Measurements from ENCODE around the gene GRIPAP1.

Gene GRIPAP1

DNA sequence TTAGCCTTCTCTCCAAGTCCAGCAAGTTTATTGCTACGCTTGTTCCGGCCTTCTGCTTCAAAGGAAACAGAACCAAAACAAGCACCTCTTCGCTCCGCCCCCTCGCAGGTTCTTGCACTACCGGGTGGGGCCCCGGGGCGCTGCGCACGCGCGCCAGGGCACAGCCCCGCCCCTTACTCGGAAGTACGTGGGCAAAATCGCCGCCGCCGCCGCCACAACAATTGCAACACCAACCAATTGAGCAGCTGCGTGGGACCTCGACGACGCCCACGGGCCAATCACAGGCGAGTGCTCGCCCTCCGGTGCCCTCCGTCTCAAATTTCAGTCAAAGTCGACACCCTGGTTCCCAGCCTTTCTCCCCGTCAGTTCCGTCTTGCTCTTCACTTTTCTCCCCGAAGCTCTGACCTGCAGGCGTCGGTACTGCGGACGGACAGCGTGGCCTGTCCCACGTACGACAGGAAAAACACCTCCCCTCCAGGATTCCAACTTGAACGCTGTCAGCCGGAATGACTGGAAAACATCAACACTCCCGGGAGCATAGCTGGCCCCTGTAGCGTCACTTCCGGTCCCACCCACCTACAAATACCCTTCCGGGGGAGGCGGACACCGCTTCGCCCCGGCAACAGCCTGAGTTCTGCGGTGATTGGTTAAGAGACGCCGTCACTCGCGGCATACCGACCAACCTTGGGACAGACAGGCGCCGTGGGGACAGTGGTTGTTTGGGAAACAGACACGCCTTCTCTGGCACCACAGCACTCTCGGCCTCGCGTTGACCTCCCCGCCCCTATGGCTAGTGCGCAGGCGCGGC, 44.0 kb downstream of the GRIPAP1 start:
- peak; percentile 91 for DNase-seq

DNA sequence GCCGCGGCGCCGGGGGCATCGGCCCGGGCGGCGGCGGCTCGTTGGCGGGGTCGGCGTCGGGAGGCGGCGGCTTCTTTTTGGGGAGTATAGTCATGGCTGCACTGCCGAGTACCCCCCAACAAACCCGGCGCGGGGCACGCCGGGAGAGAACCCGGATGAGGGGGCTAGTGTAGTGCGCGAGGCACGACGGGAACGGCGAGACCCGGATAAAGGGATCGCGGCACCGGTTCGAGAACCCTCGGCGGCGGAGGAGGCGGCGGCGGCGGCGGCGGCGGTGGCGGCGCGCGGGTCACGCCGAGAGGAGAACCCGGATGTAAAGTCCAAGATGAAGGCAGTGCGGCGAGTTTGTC, 44.6 kb downstream of the GRIPAP1 start, which contains the start of gene OTUD5:
OTUD5 (minus strand) TSS at position 131 of the 350 bp plus-strand sequence; CDS start at position 94, 37 bp downstream.
- DNase-seq = peak; percentile 67

DNA sequence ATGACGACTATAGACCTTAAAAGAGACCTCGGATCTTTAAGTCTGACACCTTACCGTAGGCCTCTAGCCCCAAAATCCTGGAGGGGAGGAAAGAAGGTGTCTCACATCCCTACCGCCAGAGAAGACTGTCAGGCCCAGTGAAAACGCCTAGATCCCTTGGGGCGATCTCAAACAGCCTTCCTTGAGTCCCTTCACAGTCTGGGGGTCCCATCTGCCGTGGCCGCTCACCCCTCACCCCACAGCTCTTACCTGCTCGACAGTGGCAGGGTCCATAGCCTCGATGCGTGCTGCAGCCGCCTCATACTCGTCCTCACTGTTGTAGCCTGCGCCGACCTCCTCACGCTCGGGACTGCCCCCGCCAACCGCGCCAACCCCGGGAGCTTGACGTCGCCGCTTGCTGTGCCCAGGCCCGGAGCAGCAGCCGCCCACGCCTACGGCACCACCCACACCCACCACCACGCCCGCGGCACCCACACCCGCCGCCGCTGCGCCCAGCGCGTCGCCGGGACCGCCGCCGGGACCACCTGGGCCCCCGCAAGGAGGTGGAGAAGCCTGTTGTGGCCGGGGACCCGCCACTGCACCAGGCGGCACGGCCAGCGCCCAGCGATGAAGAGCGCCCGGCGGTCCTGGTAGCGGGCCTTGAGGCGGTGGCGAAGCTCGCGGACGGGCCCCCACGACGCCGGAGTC, 45.2 kb downstream of the GRIPAP1 start:
- DNase-seq = peak; percentile 55

DNA sequence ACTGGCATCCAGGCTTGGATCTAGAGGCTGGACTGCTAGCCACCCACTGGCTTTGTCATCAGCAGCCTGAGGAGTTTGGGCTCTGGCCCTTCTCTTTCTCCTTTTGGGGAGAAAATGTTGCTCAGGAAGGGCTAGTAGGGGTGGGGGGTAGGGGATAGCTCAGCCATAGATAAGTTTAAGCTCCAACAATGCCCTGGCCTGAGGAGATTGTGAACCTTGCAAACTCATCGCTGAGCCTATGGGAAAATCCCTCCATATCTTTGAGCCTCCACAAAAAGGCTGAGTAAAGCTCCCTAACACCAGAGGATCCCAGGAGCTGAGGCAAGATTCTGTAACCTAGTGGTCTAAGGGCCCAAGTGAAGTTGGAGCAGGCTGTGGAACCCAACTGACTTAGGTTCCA, 53.5 kb downstream of the GRIPAP1 start:
- DNase-seq = no peak

DNA sequence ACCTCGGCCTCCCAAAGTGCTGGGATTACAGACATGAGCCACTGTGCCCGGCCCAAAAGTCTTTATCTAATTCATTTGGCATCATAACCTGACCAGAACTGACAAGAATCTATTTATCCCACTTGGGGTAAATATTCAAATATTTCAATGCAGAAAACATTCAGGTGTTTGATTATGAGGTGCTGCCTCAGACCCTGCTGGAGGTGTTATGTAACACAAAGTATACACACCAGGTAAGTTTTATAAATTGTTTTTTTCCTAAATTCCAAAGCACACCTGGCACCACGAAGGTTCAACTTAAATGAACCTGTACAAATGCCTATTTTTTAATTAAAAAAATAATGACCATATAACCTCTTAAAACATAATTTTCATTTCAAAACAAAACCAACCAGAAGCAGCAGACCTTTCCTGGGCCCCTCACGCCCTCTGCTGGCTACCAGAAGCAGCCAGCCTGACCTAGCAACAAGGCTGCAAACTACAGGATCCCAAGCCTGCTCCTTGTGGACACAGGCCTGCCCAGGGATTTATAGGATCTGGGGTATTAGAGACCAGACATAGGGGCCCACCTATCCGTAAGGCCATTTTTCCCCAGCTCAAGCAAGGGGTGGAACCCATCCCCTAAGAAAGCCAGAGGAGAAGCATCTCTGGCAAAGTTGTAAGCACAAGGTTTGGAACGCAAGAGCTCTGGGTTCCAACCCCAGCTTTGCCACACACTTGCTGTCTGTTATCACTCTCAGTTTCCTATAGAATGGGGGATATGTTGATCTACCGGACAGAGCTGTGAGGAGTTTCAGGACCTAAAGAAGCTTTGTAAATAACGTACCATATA, 56.3 kb downstream of the GRIPAP1 start:
- peak; percentile 46 for DNase-seq

- no peak for DNase-seq
Observed at GRCh38 chrX:48942895-48943294, 59.2 kb downstream of the GRIPAP1 start.

DNA sequence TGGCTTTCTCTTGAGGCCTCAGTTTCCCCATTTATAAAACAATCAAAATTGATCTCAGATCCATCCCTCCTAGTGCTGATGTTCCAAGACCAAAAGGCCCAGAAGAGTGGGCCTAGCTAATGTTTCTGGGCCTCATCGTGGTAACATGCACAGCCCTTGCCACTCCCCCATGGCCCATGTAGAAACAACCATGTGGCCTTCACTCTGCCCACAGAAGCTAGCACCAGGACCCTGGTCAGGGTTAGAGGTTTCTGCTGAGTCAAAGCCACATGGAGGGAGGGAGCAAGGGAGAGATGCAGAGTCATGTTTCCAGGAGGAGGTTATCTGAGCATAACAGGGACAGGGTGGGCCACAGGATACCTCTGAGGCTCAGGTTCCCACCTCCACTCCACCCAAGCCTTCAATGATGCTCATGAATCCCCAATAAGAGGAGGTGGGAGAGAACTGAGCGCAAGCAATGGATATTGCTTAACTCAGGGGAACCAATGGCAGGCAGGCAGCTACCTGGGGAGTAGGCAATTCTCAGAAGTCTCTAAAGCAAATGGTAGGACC, 61.6 kb downstream of the GRIPAP1 start:
- DNase-seq = no peak

DNA sequence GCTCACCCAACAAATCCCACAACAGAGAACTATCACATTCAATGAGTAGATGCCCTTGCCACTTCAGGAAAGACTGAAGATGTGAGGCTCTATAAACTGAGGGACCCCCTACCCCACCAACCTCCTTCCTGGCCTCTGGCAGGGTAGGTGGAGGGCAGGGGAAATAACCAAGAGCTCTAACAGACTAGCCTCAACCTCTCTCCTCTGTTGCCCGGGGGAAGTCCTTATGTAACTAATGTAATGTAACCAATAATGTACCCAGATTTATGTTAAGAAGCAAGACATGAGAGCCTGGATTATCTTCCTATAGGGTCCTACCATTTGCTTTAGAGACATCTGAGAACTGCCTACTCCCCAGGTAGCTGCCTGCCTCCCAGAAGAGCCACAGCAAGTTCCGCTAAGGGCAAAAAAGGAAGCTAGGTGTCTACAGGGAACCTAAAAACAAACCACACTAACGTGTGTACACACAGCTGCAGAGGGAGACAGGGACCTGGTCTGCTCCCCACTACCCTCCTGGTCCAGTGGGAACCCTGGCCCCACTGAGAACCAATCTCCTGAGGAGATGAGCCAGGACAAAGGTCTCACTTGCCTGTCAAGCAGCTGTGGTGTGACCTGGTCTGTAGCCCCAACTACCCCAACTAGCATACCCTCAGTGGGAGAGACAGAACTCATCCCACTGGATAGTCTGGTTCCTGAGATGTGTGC, 62.4 kb downstream of the GRIPAP1 start:
- DNase-seq = no peak

DNA sequence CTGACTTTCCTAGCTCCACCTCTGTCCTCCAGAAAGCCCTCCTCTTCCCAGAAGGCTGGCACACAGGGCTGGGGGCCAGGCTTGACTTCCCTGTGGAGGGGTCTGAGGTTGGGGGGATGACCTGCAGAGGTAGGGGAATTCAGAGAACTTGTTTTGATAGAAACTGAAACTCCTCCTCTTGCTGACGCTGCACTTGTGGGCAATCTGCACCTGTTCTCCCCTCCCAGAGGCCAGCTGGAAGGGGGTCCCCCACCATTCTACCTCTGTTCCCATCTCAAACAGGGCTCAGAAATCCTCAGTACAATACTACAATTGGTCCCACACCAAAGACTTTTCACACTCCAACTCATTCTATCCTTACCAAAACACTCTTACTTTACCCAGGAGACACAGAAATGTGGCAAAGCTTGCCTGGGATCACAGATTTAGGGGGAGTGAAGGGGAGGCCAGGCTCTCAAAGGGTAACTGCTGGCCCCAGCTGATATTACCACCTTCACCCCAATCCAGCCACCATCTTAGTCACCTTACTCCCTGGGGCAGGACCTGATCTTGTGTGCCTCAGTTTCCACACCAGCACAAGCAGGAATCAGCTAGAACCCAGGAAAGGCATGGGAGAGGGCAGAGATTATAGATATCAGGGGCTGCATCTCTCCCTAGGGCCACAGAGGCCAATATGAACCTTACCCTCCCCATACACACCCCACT, 63.2 kb downstream of the GRIPAP1 start:
- peak; percentile 39 for DNase-seq

DNA sequence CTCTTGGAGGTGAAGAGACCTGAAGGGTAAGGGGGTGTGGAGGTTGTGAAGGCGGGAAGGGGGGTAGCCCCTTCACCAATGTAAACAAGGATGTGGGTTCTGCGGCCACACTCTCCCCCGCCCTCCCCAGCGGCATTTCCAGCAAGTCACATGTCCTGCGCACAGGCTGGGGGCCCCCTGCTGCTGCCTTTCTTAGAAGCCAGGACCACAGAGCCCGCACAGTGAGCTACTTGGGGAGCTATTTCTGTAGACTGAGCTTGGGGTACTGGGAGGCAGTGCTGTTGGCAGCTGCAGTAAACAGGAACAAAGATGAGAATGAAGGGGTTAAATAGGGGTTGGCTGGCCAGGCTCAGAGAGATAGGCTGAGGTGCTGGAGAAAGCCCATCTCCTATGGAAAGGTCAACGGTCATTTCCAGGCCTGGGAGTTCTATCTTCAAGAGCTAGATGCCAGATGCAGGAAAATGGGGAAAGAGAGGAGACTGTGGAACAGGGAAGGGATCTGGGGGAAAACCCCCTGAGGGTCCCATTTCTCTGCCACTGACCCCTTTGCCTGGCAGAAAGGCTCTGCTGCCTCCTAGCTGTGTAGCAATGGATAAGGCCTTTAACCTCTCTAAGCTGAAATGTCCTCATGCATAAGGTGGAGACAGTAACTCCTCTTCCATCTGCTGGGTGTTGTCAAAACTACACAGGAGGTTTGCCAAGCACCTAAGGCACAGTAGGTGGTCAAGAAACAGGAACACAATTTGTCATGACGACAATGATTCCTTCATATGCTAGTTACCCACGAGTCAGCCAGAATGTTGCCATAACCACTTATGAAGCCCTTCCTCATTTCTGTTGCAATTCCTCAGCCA, 64.8 kb downstream of the GRIPAP1 start:
- peak; percentile 82 for DNase-seq

GRCh38 chrX:48936429-48937053, 65.5 kb downstream of the GRIPAP1 start:
- no peak for DNase-seq

DNA sequence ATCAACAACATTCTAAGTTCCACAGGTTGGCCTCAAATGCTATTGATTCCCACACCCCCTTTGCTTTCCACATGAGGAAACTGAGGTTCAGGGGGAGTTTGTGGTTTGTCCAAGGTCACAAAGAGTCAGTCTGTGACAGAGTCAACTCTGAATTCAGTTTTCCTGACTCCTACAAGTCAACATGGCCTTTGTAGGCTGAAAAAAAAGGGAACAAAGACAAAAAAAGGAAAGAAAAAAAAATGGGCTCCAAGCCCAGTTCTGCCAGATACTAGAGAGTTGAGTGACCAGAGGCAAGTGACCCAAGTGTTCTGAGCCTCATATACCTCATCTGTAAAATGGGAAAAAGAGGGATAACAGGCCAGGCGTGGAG, 66.8 kb downstream of the GRIPAP1 start:
- DNase-seq = no peak

GRCh38 chrX:48934581-48935300, 67.3 kb downstream of the GRIPAP1 start:
- no peak for DNase-seq

- no peak for DNase-seq
Observed at GRCh38 chrX:48933757-48934156, 68.3 kb downstream of the GRIPAP1 start.

DNA sequence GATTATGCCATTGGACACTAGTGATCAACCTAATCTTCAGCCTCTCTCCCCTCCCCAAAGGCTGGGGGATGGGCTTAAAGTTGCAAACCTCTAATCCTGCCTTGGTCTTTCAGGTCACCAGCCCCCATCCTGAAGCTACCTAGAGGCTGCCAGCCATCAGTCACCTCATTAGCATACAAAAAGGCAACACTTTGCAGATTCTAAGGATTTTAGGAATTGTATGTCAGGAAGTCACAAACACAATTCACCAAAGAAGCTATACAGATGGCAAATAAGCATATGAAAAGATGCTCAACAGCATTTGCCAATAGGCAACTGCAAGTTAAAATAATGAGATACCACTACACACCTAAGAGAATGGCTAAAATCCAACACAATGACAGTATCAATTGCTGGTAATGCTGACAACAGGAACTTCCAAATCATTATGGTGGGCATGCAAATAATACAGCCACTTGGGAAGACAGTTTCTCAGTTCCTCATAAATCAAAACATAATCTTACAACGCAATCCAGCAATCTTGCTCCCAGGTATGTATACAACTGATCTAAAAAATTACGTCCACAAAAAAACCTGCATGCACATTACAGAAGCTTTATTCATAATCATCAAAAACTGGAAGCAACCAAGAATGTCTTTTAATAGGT, 74.2 kb downstream of the GRIPAP1 start:
- no peak for DNase-seq

GRCh38 chrX:48927123-48927522, 74.9 kb downstream of the GRIPAP1 start:
- DNase-seq = no peak

DNA sequence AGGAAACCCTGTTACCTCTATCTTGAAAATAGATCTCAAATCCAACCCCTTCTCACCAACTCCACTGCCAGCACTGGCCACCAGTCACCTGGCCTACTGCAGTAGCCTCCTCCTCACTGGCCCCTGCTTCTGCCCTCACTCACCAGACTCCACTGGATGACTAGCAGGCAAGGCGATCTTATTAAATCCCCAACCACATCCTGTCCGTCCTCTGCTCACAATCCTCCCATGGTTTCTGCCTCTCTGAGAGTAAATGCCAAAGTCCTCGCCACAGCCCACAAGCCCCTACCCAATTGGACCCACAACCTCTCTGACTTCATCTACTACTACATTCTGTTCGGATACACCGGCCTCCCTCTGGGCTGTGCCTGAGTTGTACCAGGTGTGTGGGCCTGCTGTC, 77.8 kb downstream of the GRIPAP1 start:
- no peak for DNase-seq

DNA sequence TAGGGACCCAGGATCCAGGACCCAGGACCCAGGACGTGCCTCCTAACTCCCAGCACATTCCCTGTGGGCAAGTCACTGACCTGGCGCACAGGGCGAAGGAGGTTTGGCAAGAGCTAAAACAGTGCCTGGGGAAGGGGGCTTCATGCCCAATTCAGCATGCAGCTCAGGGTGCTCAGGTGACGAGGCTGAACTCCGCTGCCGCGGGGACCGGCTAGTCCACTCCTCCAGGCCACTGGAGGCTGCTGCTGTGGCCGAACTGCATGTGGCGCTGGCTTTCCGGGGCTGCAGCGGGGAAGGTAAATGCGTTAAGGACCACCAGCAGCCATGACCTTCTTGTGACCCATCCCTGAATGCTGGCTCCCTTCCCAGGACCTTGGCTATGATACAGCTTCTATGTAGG, 78.3 kb downstream of the GRIPAP1 start:
- no peak for DNase-seq

All from activated CD4-positive, alpha-beta T cell treated with anti-CD3 and anti-CD28 coated beads, Interleukin-2, amount 50 U/mL, for 1 hour (primary cell).